ENCODE measurements around the gene CPAMD8. TPM values are rescaled to one million over a fixed set of nuclear protein-coding genes. Genes with fewer than 3 reads are reported as not detected.
"Not testable (repeated sequence)": the region's sequence is repeated elsewhere in the genome, so short reads cannot be mapped to it uniquely, and the experiment has no call there.

The CPAMD8 gene
- total RNA-seq, 2 donors from 2014 or later: 0.28 to 0.43 TPM

DNA sequence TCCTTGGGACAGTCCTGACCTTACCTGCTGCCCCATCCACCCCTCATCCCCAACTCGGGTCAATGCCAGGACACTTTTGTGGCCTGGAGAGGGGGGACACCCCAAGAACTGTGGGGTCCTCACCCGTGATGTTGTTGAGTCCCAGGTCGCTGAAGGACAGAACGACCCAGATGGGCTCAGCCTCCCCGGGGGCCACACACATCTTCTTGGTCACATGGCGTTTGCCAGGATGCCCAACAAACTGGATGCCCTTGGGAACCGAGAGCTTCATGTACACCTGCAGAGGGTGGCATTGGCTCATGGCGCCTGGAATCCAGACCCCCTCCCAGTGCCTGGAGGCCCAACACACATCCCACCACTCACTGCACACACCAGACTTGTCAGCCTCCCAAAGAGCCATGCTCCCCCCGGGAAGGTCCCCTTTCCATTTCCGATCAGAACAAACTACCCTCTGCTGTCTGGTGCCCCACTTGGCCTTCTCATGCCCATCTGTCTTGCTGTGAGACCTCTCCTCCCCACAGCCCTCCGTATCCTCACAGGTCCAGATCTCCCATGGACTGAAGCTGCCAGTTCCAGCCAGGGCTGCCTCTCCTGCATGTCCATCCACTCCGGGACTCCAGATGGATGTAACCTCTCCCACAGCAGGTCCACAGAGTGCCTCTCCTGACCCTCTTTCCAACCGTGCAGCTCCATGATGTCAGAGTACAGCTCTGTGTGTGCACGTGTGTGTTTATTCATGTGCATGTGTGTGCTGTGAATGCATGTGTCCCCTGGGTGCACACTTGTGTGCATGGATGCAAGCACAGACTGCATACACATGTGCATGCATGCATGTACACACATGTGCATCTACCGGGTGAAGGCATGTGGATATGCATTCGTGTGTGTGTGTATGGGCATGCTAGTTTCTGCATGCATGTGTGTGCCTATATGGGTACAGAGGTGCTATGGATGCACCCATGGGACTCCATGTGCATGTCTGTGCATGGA, 79.4 kb downstream of the CPAMD8 start:
- Mint-ChIP-seq H3K4me3 (no peak overlapping the region), H3K27ac (no peak overlapping the region), H3K27me3 (ENCODE audit: low read depth) (no peaks in the 10 kb centered on the region), H3K4me1 (ENCODE audit: low read depth) (no peaks in the 10 kb centered on the region), H3K9me3 (peaks cover 5 to 6% of the 10 kb centered on the region in 2 donors), H3K36me3 (ENCODE audit: insufficient read depth in 2 of 2) (no peaks in the 10 kb centered on the region)
- ATAC-seq (replicated peaks in 1 of 2): no peak
- no peak for DNase-seq

- ATAC-seq (replicated peaks in 1 of 2) (no peak), DNase-seq (no peak)
- no peak overlapping the region for H3K27ac Mint-ChIP-seq
- H3K4me1 Mint-ChIP-seq (ENCODE audit: low read depth): no peaks in the 10 kb centered on the region
- H3K36me3 Mint-ChIP-seq (ENCODE audit: insufficient read depth in 2 of 2): no peaks in the 10 kb centered on the region
- no peaks in the 10 kb centered on the region for H3K27me3 Mint-ChIP-seq (ENCODE audit: low read depth)
- peaks cover 5 to 6% of the 10 kb centered on the region in 2 donors for H3K9me3 Mint-ChIP-seq
- H3K4me3 Mint-ChIP-seq: no peak overlapping the region
These were observed 80.7 kb downstream of the CPAMD8 start for GRCh38 chr19:16945762-16946465.

DNA sequence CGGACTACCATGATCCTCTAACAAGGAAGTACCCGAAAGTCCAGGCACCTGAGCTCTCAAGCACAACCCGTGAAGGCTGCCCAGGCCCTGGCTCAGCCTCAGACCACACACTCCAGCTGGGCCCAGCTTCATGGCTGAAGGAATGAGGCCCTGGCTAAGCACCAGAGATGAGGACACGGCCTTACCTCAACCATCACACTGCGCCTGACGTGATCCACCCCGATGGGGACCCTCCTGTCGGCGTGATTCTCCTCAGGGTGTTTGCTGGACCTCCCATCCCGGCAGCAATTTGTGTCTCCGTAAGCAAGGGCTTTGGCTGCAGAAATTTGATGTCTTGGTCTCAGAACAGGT, 81.3 kb downstream of the CPAMD8 start:
- ATAC-seq (replicated peaks in 1 of 2) (no peak), DNase-seq (no peak)
- Mint-ChIP-seq H3K4me1 (ENCODE audit: low read depth) (no peaks in the 10 kb centered on the region), H3K4me3 (no peak overlapping the region), H3K9me3 (peaks cover 5 to 6% of the 10 kb centered on the region in 2 donors), H3K27me3 (ENCODE audit: low read depth) (no peaks in the 10 kb centered on the region), H3K27ac (no peak overlapping the region), H3K36me3 (ENCODE audit: insufficient read depth in 2 of 2) (no peaks in the 10 kb centered on the region)

- no peaks in the 10 kb centered on the region for H3K27me3 Mint-ChIP-seq (ENCODE audit: low read depth)
- H3K27ac Mint-ChIP-seq: no peak overlapping the region
- ATAC-seq (replicated peaks in 1 of 2) (no peak), DNase-seq (no peak)
- H3K9me3 Mint-ChIP-seq: peaks cover 5 to 6% of the 10 kb centered on the region in 2 donors
- H3K36me3 Mint-ChIP-seq (ENCODE audit: insufficient read depth in 2 of 2): no peaks in the 10 kb centered on the region
- no peak overlapping the region for H3K4me3 Mint-ChIP-seq
- H3K4me1 Mint-ChIP-seq (ENCODE audit: low read depth): no peaks in the 10 kb centered on the region
These were observed 81.8 kb downstream of the CPAMD8 start for GRCh38 chr19:16944626-16945363.

GRCh38 chr19:16943942-16944625, 82.5 kb downstream of the CPAMD8 start:
- Mint-ChIP-seq H3K36me3 (ENCODE audit: insufficient read depth in 2 of 2) (no peaks in the 10 kb centered on the region), H3K27ac (no peak overlapping the region), H3K4me1 (ENCODE audit: low read depth) (no peaks in the 10 kb centered on the region), H3K4me3 (no peak overlapping the region), H3K27me3 (ENCODE audit: low read depth) (no peaks in the 10 kb centered on the region), H3K9me3 (peaks cover 5 to 6% of the 10 kb centered on the region in 2 donors)
- no peak for DNase-seq
- ATAC-seq (replicated peaks in 1 of 2): no peak

DNA sequence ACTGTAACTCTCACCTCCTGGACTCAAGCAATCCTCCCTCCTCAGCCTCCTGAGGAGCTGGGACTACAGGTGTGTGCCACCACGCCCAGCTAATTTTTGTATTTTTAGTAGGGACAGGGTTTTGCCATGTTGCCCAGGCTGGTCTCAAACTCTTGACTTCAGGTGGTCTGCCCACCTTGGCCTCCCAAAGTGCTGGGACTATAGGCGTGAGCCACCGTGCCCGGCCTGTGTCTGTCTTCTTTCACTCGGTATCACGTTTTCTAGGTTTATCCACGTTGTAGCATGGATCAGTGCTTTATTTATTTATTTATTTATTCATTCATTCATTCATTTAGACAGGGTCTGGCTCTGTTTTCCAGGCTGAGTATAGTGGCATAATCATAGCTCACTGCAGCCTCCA, 83.5 kb downstream of the CPAMD8 start:
- not testable (repeated sequence) for H3K4me1 Mint-ChIP-seq (ENCODE audit: low read depth); H3K36me3 Mint-ChIP-seq (ENCODE audit: insufficient read depth in 2 of 2); H3K27me3 Mint-ChIP-seq (ENCODE audit: low read depth); H3K27ac Mint-ChIP-seq; H3K4me3 Mint-ChIP-seq; DNase-seq; ATAC-seq (replicated peaks in 1 of 2); H3K9me3 Mint-ChIP-seq

GRCh38 chr19:16942583-16942982, 84.0 kb downstream of the CPAMD8 start:
- no peak overlapping the region for H3K27ac Mint-ChIP-seq

GRCh38 chr19:16940626-16941025, 86.0 kb downstream of the CPAMD8 start:
- H3K4me3 Mint-ChIP-seq: no peak overlapping the region
- no peak for ATAC-seq (replicated peaks in 1 of 2)
- H3K4me1 Mint-ChIP-seq (ENCODE audit: low read depth): no peaks in the 10 kb centered on the region
- H3K27ac Mint-ChIP-seq: no peak overlapping the region
- peaks cover 1 to 4% of the 10 kb centered on the region in 2 donors for H3K36me3 Mint-ChIP-seq (ENCODE audit: insufficient read depth in 2 of 2)
- H3K27me3 Mint-ChIP-seq (ENCODE audit: low read depth): no peaks in the 10 kb centered on the region
- peaks cover 3% of the 10 kb centered on the region in 2 donors for H3K9me3 Mint-ChIP-seq
- no peak for DNase-seq

More at GRCh38 chr19:16942583-16942982, 84.0 kb downstream of the CPAMD8 start:
- no peaks in the 10 kb centered on the region for H3K4me1 Mint-ChIP-seq (ENCODE audit: low read depth)
- DNase-seq: no peak
- peaks cover 5 to 6% of the 10 kb centered on the region in 2 donors for H3K9me3 Mint-ChIP-seq
- H3K27me3 Mint-ChIP-seq (ENCODE audit: low read depth): no peaks in the 10 kb centered on the region
- H3K36me3 Mint-ChIP-seq (ENCODE audit: insufficient read depth in 2 of 2): peaks cover 0 to 1% of the 10 kb centered on the region in 2 donors
- ATAC-seq (replicated peaks in 1 of 2): no peak
- H3K4me3 Mint-ChIP-seq: no peak overlapping the region

GRCh38 chr19:16940063-16940462, 86.5 kb downstream of the CPAMD8 start:
- not testable (repeated sequence) for ATAC-seq (replicated peaks in 1 of 2)

DNA sequence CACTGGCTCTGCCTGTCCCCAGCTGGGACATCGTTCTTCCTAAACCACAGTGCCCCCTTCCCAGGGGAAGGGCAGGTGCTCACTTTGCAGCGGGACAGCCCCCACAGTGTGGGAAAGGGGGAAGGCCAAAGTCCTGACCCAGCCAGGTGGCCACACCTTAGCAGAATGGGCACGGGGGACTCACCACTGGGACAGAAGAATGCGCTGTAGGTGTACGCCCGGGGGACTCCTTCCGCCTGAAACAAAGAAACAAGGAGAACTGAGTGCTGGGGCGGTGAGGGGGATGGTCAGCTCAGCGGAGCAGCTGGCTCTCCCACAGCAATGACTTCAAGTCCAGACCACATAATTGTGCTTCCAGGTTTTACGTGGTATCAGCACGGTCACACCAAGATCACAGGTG, 88.4 kb downstream of the CPAMD8 start:
- no peak for ATAC-seq (replicated peaks in 1 of 2)
- no peaks in the 10 kb centered on the region for H3K4me1 Mint-ChIP-seq (ENCODE audit: low read depth)

More at GRCh38 chr19:16940063-16940462, 86.5 kb downstream of the CPAMD8 start:
- not testable (repeated sequence) for H3K27ac Mint-ChIP-seq; DNase-seq; H3K27me3 Mint-ChIP-seq (ENCODE audit: low read depth); H3K36me3 Mint-ChIP-seq (ENCODE audit: insufficient read depth in 2 of 2); H3K9me3 Mint-ChIP-seq; H3K4me3 Mint-ChIP-seq; H3K4me1 Mint-ChIP-seq (ENCODE audit: low read depth)

GRCh38 chr19:16937796-16938195, 88.8 kb downstream of the CPAMD8 start:
- H3K36me3 Mint-ChIP-seq (ENCODE audit: insufficient read depth in 2 of 2); DNase-seq; ATAC-seq (replicated peaks in 1 of 2); H3K4me1 Mint-ChIP-seq (ENCODE audit: low read depth); H3K27me3 Mint-ChIP-seq (ENCODE audit: low read depth); H3K4me3 Mint-ChIP-seq; H3K27ac Mint-ChIP-seq: not testable (repeated sequence)
- H3K9me3 Mint-ChIP-seq: peaks cover 9 to 14% of the 10 kb centered on the region in 2 donors

More for the DNA sequence above, 88.4 kb downstream of the CPAMD8 start:
- Mint-ChIP-seq H3K36me3 (ENCODE audit: insufficient read depth in 2 of 2) (peaks cover 9 to 10% of the 10 kb centered on the region in 2 donors), H3K27ac (no peak overlapping the region), H3K9me3 (peaks cover 9 to 14% of the 10 kb centered on the region in 2 donors), H3K27me3 (ENCODE audit: low read depth) (no peaks in the 10 kb centered on the region), H3K4me3 (no peak overlapping the region)
- DNase-seq: no peak

GRCh38 chr19:16936901-16937300, 89.7 kb downstream of the CPAMD8 start:
- Mint-ChIP-seq H3K9me3 (peaks cover 9 to 14% of the 10 kb centered on the region in 2 donors), H3K27ac (no peak overlapping the region), H3K27me3 (ENCODE audit: low read depth) (no peaks in the 10 kb centered on the region), H3K36me3 (ENCODE audit: insufficient read depth in 2 of 2) (peaks cover 9 to 10% of the 10 kb centered on the region in 2 donors), H3K4me1 (ENCODE audit: low read depth) (no peaks in the 10 kb centered on the region), H3K4me3 (no peak overlapping the region)
- DNase-seq (no peak), ATAC-seq (replicated peaks in 1 of 2) (no peak)
